K562 (cell line): ENCODE results near the gene ARID5B.

Experiments
- E2F4 ChIP-seq: sonication (generic); formaldehyde crosslinking; IDR thresholded peaks from 2 replicates; pipeline ENCODE4 v1.8.0; 2022; ENCODE audit warnings: mild to moderate bottlenecking, low read depth, missing genetic modification reagents
- ETS1 ChIP-seq: conservative IDR thresholded peaks from 2 replicates; pipeline ENCODE4 v1.6.1; 2011; ENCODE audit warnings: low read depth, mild to moderate bottlenecking, low read length; ENCODE audit not compliant: control insufficient read depth
- FOXA3 ChIP-seq, 2 experiments: fragments of 450-650 bp in 1 of 2; sonication (generic) in 1 of 2; formaldehyde crosslinking; IDR thresholded peaks in 1 of 2; conservative IDR thresholded peaks in 1 of 2; 2 replicates each; pipeline versions ENCODE4 v1.4.0 to v1.8.0; 2020 to 2022; ENCODE audit warnings: mild to moderate bottlenecking in 2 of 2, missing genetic modification reagents in 1 of 2
- FOXK1 ChIP-seq: sonication (generic); formaldehyde crosslinking; IDR thresholded peaks from 2 replicates; pipeline ENCODE4 v1.8.0; 2022; ENCODE audit warnings: missing genetic modification reagents, mild to moderate bottlenecking, borderline replicate concordance
- U2AF2 ChIP-seq: fragments of 200-400 bp; formaldehyde crosslinking; optimal IDR thresholded peaks from 2 replicates; pipeline ENCODE3; 2017; ENCODE audit warnings: low read depth, mild to moderate bottlenecking, low read length
- ZBTB17 ChIP-seq: fragments of 450-650 bp; formaldehyde crosslinking; IDR thresholded peaks from 2 replicates; pipeline ENCODE4 v1.4.0; 2020; ENCODE audit warnings: mild to moderate bottlenecking
- ZBTB33 ChIP-seq: sonication (generic); formaldehyde crosslinking; IDR thresholded peaks from 2 replicates; pipeline ENCODE4 v1.8.1; 2023; ENCODE audit warnings: mild to moderate bottlenecking, missing genetic modification reagents
- ZFP36 ChIP-seq: fragments of 150-350 bp; IDR thresholded peaks from 2 replicates; pipeline ENCODE4 v1.6.1; 2018; ENCODE audit warnings: low read length, low read depth; ENCODE audit not compliant: partially characterized antibody
- ZFX ChIP-seq: sonication (generic); formaldehyde crosslinking; IDR thresholded peaks from 2 replicates; pipeline ENCODE4 v1.8.0; 2022; ENCODE audit warnings: mild to moderate bottlenecking, missing genetic modification reagents, moderate library complexity
- ZNF282 ChIP-seq: sonication (generic); formaldehyde crosslinking; IDR thresholded peaks from 2 replicates; pipeline ENCODE4 v1.8.1; 2023; ENCODE audit warnings: missing genetic modification reagents
- ZNF639 ChIP-seq, 2 experiments: fragments of 200-800 bp in 1 of 2; sonication (Bioruptor generic) in 1 of 2; sonication (generic) in 1 of 2; formaldehyde crosslinking in 1 of 2; IDR thresholded peaks in 1 of 2; conservative IDR thresholded peaks in 1 of 2; 2 replicates each; pipeline versions ENCODE4 v1.5.0 to v1.6.1; 2016 to 2020; ENCODE audit warnings: missing compliant biosample characterization in 1 of 2, missing genetic modification characterization in 1 of 2, missing genetic modification reagents in 1 of 2

- no peak for TF ChIP-seq ZFX
- no peak for TF ChIP-seq ZBTB33
- no peak for TF ChIP-seq ETS1
- no peak for TF ChIP-seq ZNF639 (CRISPR knock-in tag; conservative IDR thresholded peaks at IDR 0.05 in 1 of 2, IDR thresholded peaks at IDR 0.05 in 1 of 2)
- no peak for TF ChIP-seq FOXK1 (CRISPR knock-in tag)
- TF ChIP-seq ZFP36, result no peak
- TF ChIP-seq U2AF2, result no peak
- TF ChIP-seq ZNF282, result no peak
- TF ChIP-seq FOXA3 (CRISPR knock-in tag; conservative IDR thresholded peaks at IDR 0.05 in 1 of 2, IDR thresholded peaks at IDR 0.05 in 1 of 2), result no peak
- TF ChIP-seq E2F4 (CRISPR knock-in tag), result no peak
- TF ChIP-seq ZBTB17, result no peak
These were observed 155.2 kb downstream of the ARID5B start for GRCh38 chr10:62056698-62057097.
